HG03025 (cell line): ENCODE measurements around the gene MYO5B.

ENCODE experiments used
- ATAC-seq: cut with Tn5 transposase; IDR thresholded peaks from one replicate; pipeline ENCODE4 v1.9.1; 2021; ENCODE audit warnings: mild to moderate bottlenecking, moderate library complexity; ENCODE audit not compliant: unreplicated experiment, low FRiP score

Gene MYO5B

DNA sequence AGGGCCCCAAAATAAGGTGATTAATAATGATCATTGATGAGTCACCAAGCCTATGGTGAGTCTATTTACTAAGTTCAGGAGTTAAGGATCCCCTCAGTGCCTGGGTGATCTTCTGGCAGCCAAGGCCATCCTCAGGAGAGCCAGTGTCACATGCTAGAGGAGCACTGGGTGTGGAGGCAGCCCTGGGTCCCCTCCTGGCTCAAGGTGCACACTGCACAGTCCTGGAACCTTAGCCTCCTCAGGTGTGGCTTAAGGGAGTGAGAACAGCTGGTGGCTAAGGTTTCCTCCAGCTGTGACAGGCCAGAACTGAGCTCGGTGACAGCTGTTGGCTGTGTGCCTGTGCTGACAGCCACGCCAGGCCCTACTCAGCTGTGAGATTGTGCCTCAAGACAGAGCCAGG lies 329.5 kb downstream of the MYO5B start:
- no peak for ATAC-seq

GRCh38 chr18:49863769-49864621 lies 331.0 kb downstream of the MYO5B start:
- ATAC-seq: no peak

DNA sequence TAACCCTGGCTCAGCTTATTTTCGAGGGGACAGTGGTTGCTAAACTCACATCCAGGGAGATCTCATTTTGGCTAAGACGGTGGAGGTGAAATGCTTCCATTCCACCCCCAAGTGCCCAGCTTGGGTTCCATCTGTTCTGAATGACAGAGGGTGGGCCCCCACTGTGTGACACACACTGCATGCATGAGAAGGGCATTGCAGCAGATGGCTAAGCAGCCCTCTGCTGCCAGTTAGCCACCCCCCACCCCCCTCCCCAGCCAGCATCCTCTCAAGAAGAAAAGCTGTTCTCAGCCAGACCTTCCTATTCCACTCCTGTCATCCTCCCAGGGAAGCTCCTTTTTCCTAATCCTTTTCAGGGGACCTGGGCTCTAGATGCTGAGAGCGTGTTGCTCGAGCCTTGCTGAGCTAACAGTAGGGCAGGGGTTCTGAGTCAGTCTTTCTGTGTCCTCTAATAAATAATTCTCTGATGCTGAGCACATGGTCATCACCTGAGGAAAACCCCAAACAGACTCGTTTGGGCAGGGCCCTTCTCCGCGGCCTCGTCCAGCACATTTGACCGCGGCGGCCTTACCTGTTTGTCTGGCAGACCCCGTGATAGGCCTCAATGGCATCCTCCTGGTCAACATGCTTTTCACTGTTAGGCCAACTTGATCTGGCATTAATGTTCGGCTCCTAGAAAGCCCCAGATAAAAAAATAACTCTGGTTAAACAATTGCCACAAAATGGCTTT lies 332.1 kb downstream of the MYO5B start:
- ATAC-seq: no peak

DNA sequence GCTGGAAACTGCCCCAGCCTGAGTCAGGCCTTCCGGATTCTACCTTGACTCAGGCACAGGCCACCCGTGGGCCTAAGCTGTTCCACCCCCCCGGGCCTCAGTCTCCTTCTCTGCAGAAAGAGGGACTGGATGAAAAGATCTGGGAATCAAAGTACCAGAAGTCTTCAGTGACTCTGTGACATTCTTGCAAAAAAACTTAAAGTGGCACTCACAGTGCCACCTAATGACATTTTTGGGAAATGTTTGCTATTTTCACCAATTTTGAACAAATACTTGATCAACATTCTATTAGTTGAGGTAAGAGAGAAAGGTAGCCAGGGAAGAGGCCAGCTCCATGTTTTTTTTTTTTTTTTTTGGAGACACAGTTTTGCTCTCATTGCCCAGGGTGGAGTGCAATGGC lies 333.3 kb downstream of the MYO5B start:
- no peak for ATAC-seq

- ATAC-seq: no peak
Observed at GRCh38 chr18:49859725-49860124, 335.2 kb downstream of the MYO5B start.

DNA sequence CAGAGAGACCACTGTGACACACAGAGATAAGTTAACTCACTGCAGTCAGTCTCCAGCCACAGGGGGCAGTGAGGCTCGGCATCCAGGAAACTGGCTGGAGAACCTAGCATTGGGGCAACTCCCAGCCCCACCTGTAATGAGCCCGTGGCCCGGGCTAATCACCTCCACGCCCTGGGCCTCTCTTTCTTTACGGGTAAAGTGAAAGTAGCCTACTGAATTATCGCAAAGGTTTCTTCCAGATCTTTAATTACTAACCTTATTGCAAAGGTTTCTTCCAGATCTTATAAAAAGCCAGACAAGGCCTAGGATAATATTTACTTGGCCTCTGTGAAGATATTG lies 336.0 kb downstream of the MYO5B start:
- no peak for ATAC-seq

DNA sequence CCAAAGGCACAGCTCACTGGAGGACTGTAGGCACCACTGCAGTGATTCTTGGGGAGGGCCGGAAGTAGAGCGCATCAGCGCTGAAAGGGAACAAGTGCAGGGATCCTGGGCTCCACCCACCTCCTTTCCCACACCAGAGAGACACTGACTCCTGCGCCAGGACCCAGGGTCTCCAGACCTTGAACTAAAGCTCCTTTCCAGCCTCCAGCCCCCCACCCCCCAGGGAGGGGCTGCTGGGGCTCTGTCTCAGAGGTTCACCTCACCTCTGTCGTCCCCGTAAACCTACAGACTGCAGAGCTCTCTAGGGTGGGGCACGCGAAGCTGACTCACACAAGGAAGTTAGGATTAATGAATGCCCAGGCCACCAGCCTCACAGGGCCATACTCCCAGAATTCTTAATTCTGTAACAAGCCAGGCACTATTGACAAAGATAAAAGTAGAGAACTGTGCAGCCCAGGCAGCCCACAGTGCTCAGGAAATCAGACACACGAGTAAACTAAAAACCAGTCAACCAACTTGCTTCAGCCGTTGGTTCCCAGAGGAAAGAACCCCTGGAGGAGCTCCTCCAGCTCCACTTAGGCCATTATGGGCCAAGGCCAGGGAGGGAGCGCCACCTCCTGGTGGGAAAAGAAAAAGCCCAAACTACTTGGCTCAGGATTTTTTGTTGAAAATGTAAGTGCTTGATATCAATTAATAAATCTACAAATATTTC lies 336.5 kb downstream of the MYO5B start:
- no peak for ATAC-seq

- ATAC-seq: no peak
Observed at GRCh38 chr18:49857708-49858107, 337.2 kb downstream of the MYO5B start.

- ATAC-seq: no peak
Observed at GRCh38 chr18:49856496-49856895, 338.5 kb downstream of the MYO5B start.

DNA sequence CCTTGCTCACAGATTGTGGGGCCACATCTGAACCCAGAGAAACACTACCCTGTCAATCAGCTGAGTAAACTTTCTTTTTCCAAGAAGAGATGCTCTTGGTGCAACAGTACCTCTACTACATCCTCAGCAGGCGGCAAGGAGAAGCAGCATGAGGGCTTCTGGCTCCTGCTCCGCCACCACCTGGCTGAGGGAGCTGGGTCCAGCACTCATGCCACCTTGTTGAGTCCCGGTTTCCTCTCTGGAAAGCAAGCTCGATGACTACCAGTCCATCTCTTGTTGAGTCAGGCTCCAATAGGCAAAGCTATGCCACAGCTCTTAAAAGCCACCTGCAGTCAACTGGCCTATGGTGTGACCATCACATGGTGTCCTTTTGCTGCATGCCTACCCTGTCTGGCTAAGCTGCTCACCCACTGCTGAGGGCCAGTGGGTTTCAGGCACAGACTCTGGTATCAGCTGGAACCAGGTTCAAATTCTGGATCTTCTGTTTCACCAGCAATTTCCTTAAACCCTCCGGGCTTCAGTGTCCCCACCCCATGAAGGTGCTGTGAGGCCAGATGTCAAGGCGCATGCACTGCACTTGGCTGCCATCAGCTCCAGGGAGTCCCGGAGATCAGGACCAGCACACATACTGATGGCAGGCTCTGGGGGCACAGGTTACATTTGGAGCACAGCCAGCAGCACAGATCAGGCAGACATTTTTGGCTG lies 339.1 kb downstream of the MYO5B start:
- no peak for ATAC-seq

GRCh38 chr18:49854681-49855080 lies 340.3 kb downstream of the MYO5B start:
- no peak for ATAC-seq

DNA sequence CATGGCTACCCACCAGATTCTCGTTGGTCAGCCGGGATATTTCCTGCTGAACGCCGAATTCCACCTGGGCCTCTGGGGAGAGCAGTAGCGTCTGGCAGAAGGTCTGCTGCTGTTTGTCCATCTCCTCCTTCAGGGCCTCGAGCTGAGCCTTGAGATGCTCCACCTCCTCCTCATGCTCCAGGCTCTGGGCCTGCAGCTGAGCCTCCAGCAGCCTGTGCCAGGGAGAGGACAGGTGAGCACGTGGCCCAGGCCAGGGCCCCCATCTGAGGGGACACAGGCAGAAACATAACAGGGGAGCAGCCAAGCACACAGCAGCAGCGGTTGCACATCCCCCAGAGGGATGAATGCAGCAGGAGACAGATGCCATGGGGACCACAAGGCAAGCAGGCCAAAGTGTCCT lies 341.5 kb downstream of the MYO5B start:
- ATAC-seq: no peak

DNA sequence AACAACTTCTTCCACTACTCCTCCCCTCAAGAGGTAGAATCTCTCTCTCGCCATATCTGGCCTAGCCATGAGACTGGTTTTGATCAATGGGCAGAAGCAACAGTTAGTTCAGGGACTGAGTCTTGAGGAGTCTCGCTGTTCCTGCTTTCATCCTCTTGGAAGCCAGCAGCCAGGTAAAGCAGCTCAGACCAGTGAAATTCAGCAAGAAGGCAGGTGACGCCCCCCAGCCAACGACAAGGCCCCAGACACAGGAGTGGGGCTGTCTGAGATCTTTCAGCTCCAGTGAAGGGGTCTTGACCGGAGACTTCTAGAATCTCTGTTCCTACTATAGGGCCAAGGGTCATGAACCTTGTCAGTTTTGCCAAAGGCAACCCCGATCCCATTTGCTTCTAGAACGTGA lies 341.9 kb downstream of the MYO5B start:
- ATAC-seq: no peak

DNA sequence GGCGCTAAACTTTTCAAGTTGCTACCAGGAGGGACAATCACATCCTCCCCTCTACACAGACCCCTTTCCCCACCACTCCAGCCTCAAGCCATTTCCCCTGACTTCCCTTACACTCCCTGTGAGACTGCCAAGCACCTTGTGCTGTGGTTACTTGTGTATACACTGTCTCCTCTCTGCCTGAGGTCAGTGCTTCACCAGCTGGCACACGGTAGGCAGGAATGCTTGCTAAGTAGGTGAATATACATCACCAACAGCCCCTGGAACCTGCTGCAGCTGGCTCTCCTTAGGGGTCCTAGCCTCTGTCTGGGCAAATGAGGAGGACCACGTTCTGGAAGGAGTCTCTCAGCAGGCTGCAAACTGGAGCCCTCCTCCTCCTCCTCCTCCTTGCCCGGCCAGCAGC lies 343.3 kb downstream of the MYO5B start:
- no peak for ATAC-seq

DNA sequence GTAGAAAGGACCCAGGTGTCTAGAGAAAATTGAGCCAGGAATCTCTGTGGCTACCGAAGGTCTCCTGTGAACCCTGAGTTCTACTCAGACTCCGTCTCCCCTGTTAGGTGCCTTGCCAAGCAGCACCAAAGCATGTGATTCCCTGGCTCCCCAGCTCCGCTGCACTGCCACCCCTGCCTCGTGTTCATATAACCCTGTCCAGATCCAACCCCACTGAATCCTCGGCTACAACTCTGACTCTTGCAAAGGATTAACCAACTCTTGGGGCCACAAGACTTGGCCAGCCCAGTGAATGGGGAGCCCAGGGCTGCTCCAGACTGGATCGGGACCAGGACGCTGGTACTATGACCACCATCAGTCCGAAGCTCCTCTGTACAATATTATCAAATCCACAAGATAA lies 344.3 kb downstream of the MYO5B start:
- ATAC-seq: no peak

- ATAC-seq: no peak
Observed at GRCh38 chr18:49849331-49850217, 345.4 kb downstream of the MYO5B start.

- ATAC-seq: no peak
Observed at GRCh38 chr18:49848115-49848514, 346.8 kb downstream of the MYO5B start.

DNA sequence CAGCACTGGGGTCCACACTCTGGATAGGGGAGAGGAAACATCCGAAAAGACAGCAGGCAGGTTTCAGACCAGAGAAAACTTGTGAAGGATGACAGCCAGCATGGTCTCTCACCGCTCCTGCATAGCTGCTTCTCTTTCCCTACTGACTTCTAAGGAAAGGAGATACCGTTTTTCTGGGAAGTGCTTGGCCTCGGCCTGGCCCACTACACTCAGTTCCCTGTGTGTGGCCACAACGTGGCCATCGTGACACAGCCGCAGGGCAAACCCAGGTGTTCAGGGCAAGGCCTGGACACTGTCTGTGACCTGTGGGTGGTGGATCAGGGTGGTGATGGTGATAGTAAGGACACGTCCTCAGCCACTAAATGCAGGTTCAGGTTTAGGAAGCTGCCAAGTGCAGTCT lies 347.4 kb downstream of the MYO5B start:
- ATAC-seq: no peak

DNA sequence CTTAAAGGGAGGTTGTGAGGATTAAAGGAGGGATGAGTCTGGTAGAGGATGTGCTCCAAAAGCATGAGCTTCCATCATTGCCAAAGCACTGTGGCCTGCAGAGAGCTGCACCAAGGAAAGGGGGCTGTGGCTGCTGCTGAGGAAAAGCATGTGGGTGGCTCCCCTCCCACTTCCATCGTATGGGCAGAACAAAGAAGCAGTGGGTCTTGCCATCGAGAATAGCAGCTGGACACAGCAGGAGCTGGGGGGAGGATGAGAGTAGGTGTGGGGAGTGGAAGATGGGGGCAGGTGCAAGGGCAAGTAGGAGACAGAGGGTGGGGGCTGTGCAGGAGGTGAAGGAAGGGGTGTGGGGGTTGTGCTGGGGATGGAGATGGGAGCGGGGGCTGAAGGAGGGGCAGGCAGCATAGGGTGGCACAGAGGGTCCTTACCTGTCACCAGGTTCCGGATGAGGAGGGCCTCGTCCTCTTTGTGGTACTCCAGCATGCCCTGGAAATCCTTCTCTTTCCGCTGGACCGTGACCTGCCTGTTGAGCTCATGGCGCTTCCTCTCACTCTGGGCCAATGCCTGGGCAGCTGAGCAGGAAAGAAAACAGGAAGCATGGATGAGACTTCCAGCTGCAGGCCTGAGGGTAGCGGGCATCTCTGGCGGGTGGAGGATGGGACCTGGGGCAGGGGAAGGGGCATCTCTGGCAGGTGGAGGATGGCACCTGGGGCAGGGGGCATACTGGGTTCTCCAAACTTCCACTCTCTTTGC lies 348.1 kb downstream of the MYO5B start:
- no peak for ATAC-seq
